Measurements from ENCODE around the gene GNA12.

DNA sequence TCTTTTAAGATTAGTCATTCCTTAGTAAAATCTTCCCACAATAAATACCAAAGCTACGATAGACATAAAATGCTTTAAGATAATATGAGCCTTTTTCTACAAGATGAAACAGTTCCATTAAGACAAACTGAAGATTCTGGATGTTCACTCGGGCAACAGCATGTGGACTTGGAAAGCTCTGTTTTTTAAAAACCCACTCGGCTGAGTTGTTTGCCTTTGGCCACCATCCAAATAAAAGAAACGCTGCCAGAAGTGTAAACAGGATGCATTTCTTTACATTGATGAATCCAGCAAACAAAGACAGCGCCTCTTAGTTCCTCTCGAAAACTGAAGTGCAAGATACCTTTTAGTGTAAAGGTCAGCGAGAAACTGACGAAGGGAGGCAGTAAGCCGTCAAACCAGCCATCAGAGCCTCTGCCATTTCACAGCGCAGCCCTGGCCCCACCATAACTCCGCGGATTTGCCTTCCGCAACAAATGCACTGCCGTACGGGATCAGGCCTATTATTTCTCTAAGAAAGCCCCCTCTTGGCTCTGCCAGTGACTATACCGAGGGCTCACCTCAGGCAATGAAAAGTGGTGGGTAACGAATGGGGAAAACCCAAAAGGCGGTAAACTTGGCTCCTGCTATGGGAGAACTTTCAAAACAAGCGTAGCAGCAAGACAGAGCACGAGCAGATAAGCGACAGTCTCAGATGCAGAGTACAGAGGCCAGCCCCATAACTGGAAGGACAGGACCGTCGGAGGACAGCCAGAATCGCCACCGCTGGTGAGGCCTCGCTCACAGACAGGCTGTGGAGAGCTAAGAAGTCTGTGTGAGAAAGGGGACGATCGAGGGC is 41.4 kb downstream of the GNA12 start:
- TF ChIP-seq CTCF (IDR thresholded peaks at IDR 0.05; ENCODE audit: low read length) (no peak), EZH2 (optimal IDR thresholded peaks at IDR 0.05; ENCODE audit: low read depth, low read length) (no peak)

Measured in MM.1S (cell line).